B cell (primary cell): ENCODE data around the gene PRH1.

ENCODE experiments used
- EZH2 ChIP-seq: IDR thresholded peaks from 2 replicates; pipeline ENCODE4 v1.6.1; 2012; ENCODE audit warnings: borderline replicate concordance, low read depth, mild to moderate bottlenecking, moderate library complexity, low read length; ENCODE audit not compliant: insufficient read depth, poor library complexity, severe bottlenecking
- TF ChIP-seq, protein P1 (sequence below): fragments of 200-600 bp; IDR thresholded peaks from one replicate; pipeline ENCODE4 v1.8.0; 2022; ENCODE audit warnings: antibody characterized with exemption, mild to moderate bottlenecking

DNA sequence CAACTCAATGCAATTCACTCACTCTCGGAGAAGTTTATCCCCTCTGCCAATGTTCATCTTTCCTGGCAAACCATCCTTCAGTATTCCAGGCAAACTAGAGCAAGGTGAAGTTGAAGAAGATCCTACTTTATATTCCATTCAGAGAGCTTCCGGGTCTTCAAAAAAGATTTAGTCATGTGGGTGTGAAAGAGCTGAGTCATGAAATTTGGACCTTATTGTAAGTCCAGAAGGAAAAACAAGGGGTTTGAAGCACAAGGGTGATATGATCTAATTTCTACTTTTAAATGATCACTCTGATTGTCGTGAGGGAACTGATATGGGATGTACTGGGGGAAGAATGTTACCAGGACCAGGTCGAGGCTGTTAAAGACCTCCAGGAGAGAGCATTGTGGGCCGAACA is 42.2 kb upstream of the PRH1 start:
- TF ChIP-seq, protein P1, sequence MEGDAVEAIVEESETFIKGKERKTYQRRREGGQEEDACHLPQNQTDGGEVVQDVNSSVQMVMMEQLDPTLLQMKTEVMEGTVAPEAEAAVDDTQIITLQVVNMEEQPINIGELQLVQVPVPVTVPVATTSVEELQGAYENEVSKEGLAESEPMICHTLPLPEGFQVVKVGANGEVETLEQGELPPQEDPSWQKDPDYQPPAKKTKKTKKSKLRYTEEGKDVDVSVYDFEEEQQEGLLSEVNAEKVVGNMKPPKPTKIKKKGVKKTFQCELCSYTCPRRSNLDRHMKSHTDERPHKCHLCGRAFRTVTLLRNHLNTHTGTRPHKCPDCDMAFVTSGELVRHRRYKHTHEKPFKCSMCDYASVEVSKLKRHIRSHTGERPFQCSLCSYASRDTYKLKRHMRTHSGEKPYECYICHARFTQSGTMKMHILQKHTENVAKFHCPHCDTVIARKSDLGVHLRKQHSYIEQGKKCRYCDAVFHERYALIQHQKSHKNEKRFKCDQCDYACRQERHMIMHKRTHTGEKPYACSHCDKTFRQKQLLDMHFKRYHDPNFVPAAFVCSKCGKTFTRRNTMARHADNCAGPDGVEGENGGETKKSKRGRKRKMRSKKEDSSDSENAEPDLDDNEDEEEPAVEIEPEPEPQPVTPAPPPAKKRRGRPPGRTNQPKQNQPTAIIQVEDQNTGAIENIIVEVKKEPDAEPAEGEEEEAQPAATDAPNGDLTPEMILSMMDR: no peak
- no peak for TF ChIP-seq EZH2
